IPS-11a (cell line): ENCODE data around the gene DNALI1.
"Not testable (repeated sequence)": the region's sequence is repeated elsewhere in the genome, so short reads cannot be mapped to it uniquely, and the experiment has no call there.

ENCODE experiments used
- H3K4me3 ChIP-seq: one replicate; pipeline ENCODE4 v1.5.1; 2013; ENCODE audit warnings: low read depth, low read length, control low read depth

DNALI1 gene

GRCh38 chr1:37556712-37557196, at the start of gene DNALI1:
TSS of gene DNALI1 (plus strand) at chr1:37556940. CDS start at chr1:37556995, 55 bp downstream.
- H3K4me3 ChIP-seq: peak within 1 kb of the TSS; percentile 31

- no peak overlapping the region for H3K4me3 ChIP-seq
Observed at GRCh38 chr1:37509181-37509580, 47.6 kb upstream of the DNALI1 start.

GRCh38 chr1:37513795-37514349, 42.9 kb upstream of the DNALI1 start:
- H3K4me3 ChIP-seq: peak overlapping the region; percentile 73

DNA sequence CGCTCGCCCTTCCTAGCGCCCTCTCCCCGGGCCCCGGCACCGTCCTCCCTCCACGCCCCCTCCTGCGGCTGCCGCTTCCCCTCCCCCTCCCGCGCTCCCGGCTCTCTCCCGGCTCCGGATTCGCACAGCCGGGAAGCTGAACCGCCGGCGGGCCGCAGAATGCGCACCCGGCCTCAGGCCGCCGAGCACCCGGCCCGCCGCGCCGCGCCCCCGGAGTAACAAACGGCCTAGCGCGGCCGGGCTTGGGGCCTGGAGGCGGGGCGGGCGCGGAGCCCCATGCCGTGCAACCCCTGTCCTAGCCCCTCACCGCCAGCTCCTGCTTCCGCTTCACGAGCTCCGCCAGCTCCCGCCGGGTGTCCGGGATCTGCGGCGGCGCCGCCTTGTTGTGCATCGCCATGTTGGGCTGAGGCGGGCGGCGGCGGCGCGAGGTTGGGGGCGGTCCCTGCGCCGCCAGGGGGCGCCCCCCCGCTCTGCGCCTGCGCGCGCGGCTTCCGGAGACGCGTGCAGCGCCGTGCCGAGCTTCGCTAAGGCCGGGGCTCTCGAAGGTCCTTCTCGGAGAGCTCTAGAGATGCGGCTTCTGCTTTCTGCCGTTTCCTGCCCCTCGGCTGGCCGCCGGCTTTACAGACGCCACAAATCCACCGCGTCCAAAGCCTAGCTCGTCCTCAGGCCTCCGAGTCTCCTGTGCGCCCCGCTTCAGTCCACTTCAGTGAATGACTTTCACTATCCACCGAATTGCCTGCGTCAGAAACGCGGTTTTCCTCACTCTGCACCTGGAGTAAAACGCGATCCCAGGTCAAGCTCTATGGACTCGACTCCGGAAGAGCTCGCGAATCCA, 42.2 kb upstream of the DNALI1 start, which contains the start of gene MEAF6:
TSS of gene MEAF6 (minus strand) at position 417 of the 835 bp plus-strand sequence. CDS start at position 397, 20 bp downstream.
- peak within 1 kb of the TSS; percentile 73 for H3K4me3 ChIP-seq

DNA sequence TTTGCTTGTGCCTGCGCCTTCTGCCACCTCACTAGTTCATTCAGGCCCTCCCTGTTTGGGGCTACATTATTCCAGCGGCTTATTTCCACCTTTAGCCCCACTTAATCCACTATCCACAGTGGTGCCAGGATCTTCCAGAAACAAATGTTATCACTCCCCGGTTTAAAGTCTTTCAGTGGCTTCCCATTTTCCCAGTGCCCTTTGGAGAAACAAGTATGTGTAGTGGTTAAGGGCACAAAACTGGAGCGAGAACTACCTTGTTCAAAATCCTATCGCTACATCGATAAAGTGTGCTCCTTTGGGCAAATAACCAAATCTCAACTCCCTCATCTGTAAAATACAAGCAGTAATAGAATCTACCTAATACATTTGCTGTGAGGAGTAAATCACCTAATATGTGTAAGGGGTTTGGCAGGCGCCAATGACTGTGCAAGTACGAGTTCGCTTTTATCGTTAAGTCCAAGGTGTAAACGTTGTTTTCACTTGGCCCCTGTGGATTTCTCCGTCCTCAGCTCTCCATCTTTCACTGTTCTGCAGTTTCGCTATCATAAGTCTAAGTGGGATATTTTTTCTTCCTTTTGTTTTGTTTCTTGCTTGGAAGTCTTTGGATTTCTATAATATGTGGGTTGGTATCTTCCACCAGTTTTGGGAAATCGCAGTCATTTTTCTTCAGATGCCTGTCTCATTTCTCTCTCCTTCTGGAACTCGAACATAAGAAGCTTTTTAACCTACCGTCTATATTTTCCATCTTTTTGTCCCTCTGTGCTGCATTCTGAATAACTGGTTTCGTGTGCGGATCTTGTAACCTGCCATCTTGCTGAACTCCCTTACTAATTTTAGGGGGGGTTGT, 41.3 kb upstream of the DNALI1 start:
- H3K4me3 ChIP-seq: peak overlapping the region; percentile 73

DNA sequence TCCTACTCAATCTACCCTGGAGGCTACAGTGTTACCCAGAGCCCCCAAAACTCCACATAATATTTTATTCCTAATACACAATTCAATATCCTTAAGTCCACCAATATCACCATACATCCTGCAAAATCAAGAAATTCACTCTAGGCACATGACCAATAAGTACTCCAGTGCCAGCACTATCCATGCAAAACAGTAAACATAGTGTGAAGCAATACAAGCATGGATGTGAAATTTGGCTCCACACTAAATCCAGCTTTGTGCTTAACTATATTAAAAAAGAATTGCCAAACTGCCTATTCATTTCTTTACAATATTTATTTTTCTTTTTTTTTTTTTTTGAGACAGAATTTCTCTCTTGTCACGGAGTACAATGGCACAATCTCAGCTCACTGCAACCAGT, 39.2 kb upstream of the DNALI1 start:
- H3K4me3 ChIP-seq: no peak overlapping the region

DNA sequence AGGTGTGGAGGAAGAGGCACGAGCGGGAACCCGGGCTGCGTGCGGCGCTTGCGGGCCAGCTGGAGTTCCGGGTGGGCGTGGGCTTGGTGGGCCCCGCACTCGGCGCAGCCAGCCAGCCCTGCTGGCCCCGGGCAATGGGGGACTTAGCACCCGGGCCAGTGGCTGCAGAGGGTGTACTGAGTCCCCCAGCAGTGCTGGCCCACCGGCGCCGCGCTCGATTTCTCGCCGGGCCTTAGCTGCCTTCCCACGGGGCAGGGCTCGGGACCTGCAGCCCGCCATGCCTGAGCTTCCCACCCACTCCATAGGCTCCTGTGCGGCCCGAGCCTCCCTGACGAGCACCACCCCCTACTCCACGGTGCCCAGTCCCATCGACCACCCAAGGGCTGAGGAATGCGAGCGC, 38.5 kb upstream of the DNALI1 start:
- not testable (repeated sequence) for H3K4me3 ChIP-seq

GRCh38 chr1:37518929-37519328, 37.8 kb upstream of the DNALI1 start:
- not testable (repeated sequence) for H3K4me3 ChIP-seq

DNA sequence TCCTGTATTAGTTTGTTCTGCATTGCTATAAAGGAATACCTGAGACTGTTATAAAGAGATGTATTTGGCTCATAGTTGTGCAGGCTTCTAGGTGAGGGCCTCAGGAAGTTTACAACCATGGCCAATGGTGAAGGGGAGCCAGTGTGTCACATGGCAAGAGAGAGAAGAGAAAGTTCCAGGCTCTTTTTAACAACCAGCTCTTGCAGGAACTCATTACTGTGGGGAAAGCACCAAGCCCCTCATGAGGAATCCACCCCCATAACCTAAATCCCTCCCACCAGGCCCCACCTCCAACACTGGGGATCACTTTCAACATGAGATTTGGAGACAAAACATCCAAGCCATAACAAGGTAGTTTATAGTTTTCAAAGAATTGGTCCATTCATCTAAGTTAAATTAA, 37.1 kb upstream of the DNALI1 start:
- H3K4me3 ChIP-seq: no peak overlapping the region

DNA sequence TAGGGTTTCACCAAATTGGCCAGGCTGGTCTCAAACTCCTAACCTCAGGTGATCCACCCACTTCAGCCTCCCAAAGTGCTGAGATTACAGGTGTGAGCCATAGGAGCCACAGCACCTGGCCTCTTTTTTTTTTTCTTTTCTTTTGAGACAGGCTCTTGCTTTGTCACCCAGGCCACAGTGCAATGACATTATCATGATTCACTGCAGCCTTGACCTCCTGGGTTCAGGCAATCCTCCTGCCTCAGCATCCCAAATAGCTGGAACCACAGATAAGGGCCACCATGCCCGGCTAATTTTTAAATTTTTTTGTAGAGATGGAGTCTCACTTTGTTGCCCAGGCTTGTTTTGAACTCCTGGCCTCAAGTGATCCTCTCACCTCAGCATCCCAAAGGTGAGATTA, 26.9 kb upstream of the DNALI1 start:
- H3K4me3 ChIP-seq: not testable (repeated sequence)

- H3K4me3 ChIP-seq: not testable (repeated sequence)
Observed at GRCh38 chr1:37532418-37533156, 24.2 kb upstream of the DNALI1 start.

DNA sequence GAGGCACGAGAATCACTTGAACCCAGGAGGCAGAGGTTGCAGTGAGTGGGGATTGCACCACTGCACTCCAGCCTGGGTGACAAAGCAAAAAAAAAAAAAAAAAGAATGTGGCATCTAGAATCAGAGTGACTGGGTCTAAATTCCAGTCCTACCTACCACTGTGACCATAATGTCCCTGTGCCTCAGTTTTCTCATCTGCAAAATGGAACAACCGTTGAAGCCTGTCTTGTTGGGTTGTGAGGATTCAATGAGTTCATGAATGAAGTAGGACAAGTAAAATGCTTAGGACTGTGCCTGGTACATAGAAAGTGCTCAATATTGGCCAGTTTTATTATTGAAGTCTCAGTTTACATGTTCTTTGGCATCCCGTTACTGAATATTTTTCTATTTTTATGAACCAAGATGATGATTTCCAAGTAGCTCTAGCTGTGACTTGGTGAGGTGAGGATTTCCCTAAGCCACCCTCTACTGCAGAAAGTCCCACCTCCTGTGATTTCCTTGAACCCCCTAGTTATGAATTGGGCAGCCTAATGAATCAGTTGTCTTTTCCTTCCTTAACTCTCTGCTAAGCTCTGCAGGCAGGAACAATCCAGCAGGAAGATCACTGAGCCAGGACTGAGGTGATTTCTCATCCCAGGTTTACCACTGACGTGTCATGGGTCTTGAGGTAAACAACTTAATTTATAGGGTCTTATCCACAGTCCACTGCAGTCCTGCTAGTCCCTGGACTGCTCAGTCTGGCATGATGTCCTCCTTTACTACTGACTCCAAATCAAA, 23.2 kb upstream of the DNALI1 start:
- no peak overlapping the region for H3K4me3 ChIP-seq

- H3K4me3 ChIP-seq: no peak overlapping the region
Observed at GRCh38 chr1:37537378-37537777, 19.4 kb upstream of the DNALI1 start.

DNA sequence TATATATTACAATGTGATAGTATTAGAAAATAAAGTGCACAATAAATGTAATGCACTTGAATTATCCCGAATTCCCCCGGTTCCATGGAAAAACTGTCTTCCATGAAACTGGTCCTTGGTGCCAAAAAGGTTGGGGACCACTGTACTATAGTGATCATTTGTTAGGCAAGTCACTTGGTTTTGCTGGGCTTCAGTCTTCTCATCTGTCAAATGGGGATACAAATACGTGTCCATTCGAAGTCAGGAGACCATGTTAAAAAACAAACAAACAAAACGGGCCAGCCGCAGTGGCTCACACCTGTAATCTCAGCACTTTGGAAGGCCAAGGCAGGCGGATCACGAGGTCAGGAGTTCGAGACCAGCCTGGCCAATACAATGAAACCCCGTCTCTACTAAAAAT, 17.6 kb upstream of the DNALI1 start:
- not testable (repeated sequence) for H3K4me3 ChIP-seq

GRCh38 chr1:37540036-37540785, 16.5 kb upstream of the DNALI1 start:
- H3K4me3 ChIP-seq: no peak overlapping the region

- H3K4me3 ChIP-seq: no peak overlapping the region
Observed at GRCh38 chr1:37544530-37544929, 12.2 kb upstream of the DNALI1 start.

DNA sequence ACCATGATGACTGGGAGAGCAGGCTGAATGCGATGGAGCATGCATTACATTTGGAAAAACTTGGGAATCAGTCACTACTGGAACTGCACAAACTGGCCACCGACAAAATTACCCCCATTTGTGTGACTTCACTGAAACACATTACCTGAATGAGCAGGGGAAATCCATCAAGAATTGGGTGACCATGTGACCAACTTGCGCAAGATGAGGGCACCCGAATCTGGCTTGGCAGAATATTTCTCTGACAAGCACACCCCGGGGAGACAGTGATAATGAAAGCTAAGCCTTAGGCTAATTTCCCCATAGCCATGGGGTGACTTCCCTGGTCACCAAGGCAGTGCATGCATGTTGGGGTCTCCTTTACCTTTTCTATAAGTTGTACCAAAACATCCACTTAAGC, 11.7 kb upstream of the DNALI1 start:
- no peak overlapping the region for H3K4me3 ChIP-seq

DNA sequence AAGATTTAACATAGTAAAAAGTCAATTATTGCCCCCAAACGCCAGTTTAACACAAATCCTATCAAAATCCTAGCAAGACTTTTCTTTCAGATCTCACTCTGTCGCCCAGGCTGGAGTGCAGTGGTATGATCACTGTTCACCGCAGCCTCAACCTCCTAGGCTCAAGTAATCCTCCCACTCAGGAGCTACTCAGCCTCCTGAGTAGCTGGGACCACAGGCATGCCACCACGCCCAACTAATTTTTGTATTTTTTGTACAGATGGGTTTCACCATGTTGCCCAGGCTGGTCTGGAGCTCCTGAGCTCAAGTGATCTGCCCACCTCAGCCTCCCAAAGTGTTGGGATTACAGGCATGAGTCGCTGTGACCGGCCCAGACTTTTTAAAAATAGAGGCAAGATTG, 7.4 kb upstream of the DNALI1 start:
- no peak overlapping the region for H3K4me3 ChIP-seq

- peak overlapping the region; percentile 81 for H3K4me3 ChIP-seq
Observed at GRCh38 chr1:37553598-37553926, 3.2 kb upstream of the DNALI1 start.
